GM20000 (cell line): ENCODE data around the gene GRK6.
A peak's percentile ranks its signal among the peaks of the same experiment; 100 is the strongest.

Source experiments
- DNase-seq: peaks from one replicate; pipeline ENCODE4 v3.0.0; 2012; ENCODE audit warnings: low spot score
- CTCF ChIP-seq: IDR thresholded peaks from 2 replicates; pipeline ENCODE4 v1.5.1; 2012; ENCODE audit warnings: mild to moderate bottlenecking, control low read depth; ENCODE audit errors: extremely low read depth, missing control alignments

GRK6 gene

DNA sequence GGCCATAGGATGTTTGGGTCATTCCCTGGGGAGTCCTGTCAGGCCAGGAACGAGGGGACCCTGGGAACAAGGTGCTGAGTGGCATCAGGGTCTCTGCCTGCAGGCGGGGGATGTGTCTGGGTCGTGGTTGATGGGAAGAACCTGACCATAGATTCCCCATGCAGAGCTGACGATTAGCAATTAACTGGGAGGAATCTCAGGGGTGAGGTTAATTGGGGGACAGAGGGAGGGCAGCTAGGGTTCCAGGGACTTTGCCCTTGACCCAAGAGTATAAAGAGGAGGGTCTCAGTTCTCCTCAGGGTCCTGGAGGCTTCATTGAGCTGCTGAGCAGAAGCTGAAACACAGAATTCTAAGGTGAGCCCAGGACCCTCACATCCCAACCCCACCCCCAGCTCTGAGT lies 42.3 kb upstream of the GRK6 start, which contains the start of gene SLC34A1:
Gene SLC34A1, plus strand, starts transcription at position 301 of the 400 bp plus-strand sequence. CDS start 1,308 bp downstream, outside the sequence.
- DNase-seq, result no peak
- TF ChIP-seq CTCF, result no peak

DNA sequence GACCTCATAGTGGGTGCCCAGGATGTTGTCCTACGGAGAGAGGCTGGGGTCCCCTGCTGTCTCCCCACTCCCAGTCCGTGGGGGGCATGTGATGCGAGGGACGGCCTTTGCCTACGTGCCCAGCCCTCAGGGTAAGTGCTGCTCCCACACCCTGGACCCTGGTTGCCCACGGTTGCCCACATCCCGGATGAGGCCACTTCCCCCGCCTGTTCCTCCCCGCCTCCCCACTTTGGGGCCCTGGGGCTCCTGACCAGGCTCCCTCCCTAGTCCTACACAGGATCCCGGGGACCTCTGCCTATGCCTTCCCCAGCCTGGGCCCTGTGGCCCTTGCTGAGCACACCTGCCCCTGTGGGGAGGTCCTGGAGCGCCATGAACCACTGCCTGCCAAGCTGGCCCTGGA lies 40.8 kb upstream of the GRK6 start:
- TF ChIP-seq CTCF, result no peak
- no peak for DNase-seq

- TF ChIP-seq CTCF, result no peak
- no peak for DNase-seq
Measured at GRCh38 chr5:177386542-177386941, 39.9 kb upstream of the GRK6 start.

DNA sequence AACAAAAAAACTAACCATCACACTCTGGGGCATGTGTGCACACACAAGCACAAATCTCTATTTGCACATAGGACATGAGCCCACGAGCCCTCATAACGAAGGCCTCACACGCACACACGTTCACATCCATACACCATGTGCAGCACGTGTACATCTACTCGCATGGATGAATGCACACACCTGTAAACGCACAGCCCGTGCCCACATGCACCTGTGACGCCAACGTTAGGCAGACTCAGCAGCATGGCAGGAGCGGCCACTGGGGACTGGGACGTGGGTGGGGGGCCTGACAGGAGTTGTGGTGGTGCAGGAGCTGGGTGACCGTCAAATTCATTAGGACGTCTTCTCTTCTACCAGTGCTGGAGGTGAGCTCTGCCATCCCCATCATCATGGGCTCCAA lies 39.1 kb upstream of the GRK6 start:
- TF ChIP-seq CTCF, result no peak
- no peak for DNase-seq

- DNase-seq, result peak; percentile 12
- no peak for TF ChIP-seq CTCF
Measured at GRCh38 chr5:177388521-177389052, 37.9 kb upstream of the GRK6 start.

DNA sequence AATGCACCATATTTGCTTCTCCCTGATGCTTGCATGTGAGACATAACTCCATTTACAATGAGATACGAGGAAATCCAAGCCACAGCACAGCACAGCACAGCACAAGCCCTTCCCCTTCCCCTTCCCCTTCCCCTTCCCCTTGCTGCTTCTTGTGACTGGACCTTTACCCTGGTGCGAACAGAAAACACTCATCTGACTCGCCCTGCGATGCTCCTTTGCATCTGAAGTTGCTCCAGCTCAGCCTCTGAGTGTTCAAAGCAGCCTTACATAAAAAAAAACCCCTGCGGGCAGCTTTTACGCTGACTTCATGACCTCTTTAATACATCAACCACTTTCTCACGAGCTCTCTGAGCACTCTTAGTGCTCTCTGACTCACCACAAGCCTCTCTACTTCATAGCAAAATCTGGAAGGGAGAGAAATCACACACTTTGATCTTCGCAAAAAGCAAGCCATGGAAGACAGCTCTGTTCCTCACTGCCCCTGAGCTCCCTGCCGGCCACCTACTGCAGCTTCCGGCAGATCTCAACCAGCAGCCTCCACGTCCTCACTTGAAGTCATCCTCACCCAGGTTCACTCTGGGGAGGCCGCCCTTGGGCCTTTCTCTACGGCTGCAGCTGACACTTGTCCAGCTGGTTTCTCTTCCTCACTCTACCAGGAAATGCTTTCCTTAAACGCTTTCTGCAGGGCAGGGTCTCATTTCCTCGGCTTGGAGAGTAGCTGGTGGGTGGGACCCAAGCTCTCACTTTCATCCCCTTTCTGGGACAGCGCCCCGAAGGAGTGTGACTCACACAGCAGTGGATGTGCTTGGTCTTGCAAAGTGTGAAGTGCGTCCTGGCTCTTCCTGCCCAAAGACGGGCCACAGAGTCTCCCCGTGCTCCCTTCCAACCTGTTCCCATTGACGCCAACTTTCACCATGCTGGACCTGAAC lies 37.0 kb upstream of the GRK6 start:
- no peak for TF ChIP-seq CTCF
- DNase-seq, result peak; percentile 77
